ENCODE measurements around the gene GNPNAT1.

- TF ChIP-seq CTCF (IDR thresholded peaks at IDR 0.05) (no peak), POLR2AphosphoS5 (IDR thresholded peaks at IDR 0.05) (no peak), POLR2A (IDR thresholded peaks at IDR 0.05) (no peak)
Observed at GRCh38 chr14:52755607-52756316, 35.6 kb downstream of the GNPNAT1 start.

Data from suprapubic skin (tissue), 4 donors.